GM12801 (cell line): Measurements from ENCODE around the gene SPATA2.

Experiments used
- TF ChIP-seq, protein P1 (sequence below): IDR thresholded peaks from one replicate; pipeline ENCODE4 v1.5.1; 2011; ENCODE audit warnings: control low read depth; ENCODE audit not compliant: insufficient read length; ENCODE audit errors: extremely low read depth

The SPATA2 gene, protein sequence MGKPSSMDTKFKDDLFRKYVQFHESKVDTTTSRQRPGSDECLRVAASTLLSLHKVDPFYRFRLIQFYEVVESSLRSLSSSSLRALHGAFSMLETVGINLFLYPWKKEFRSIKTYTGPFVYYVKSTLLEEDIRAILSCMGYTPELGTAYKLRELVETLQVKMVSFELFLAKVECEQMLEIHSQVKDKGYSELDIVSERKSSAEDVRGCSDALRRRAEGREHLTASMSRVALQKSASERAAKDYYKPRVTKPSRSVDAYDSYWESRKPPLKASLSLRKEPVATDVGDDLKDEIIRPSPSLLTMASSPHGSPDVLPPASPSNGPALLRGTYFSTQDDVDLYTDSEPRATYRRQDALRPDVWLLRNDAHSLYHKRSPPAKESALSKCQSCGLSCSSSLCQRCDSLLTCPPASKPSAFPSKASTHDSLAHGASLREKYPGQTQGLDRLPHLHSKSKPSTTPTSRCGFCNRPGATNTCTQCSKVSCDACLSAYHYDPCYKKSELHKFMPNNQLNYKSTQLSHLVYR

DNA sequence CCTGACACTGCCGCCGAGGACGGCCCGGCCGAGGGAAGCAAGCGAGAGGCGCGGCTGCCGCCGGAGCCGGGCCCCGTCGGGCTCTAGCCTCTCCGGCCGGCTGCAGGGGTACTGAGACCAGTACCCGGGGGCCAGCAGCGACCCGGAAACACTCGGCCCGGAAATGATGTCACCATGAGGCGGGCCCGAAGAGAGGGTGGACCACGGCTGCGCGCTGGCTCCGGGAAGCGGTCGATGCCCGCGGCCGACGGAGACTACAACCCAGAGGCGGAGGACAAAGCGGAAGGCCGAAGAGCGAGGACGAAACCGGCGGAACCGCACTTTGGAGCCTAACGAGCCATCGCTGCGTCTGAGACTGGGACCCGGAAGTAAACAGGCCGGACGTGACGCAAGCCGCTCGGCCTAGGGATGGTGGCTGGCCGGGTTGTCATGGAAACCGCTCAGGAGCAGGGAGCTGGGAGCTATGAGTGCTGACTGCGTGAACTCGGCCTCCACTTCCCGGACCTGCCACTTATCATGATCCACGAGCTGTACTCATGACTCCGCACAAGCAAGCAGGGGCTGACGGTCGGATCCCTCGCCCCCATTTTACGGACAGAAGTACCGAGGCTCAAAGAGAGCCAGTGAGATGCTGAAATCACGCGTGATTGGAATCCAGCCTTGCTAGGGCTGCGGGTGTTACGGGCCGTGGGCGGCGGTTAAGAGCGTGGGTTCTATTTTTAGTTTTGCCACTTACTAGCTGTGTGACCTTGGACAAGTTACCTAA, at the start of gene SPATA2:
Gene SPATA2, minus strand, starts transcription at position 150 of the 766 bp plus-strand sequence. CDS start 7,039 bp downstream, outside the sequence.
- TF ChIP-seq, protein P1, sequence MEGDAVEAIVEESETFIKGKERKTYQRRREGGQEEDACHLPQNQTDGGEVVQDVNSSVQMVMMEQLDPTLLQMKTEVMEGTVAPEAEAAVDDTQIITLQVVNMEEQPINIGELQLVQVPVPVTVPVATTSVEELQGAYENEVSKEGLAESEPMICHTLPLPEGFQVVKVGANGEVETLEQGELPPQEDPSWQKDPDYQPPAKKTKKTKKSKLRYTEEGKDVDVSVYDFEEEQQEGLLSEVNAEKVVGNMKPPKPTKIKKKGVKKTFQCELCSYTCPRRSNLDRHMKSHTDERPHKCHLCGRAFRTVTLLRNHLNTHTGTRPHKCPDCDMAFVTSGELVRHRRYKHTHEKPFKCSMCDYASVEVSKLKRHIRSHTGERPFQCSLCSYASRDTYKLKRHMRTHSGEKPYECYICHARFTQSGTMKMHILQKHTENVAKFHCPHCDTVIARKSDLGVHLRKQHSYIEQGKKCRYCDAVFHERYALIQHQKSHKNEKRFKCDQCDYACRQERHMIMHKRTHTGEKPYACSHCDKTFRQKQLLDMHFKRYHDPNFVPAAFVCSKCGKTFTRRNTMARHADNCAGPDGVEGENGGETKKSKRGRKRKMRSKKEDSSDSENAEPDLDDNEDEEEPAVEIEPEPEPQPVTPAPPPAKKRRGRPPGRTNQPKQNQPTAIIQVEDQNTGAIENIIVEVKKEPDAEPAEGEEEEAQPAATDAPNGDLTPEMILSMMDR = no peak

DNA sequence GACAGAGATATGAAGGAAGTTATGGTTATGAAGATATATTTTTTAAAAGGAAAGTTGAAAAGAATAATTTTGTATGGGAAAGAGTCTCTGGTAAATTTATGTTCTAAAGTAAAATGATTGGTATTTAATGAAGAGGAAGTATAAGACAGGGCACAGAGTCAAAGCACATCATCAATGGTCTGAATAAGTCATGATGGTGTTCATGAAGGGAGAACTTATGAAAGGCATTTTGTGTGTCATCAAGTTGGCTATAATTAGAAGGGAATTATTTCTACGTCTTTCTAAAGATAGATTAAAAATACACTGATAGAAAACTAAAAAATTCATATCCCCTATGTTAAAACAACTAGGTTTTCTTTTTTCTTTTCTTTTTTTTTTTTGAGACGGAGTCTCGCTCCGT, 46.1 kb upstream of the SPATA2 start:
- TF ChIP-seq, protein P1 = no peak

DNA sequence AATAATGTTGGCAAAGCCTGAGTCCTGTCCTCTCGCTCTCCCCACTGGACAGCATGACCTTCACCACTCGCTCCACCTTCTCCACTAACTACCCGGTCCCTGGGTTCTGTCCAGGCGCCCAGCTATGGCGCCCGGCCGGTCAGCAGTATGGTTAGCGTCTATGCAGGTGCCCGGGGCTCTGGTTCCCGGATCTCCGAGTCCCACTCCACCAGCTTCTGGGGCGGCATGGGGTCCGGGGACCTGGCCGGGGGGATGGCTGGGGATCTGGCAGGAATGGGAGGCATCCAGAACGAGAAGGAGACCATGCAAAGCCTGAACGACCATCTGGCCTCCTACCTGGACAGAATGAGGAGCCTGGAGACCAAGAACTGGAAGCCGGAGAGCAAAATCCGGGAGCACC, 41.4 kb upstream of the SPATA2 start:
- TF ChIP-seq, protein P1 = no peak

DNA sequence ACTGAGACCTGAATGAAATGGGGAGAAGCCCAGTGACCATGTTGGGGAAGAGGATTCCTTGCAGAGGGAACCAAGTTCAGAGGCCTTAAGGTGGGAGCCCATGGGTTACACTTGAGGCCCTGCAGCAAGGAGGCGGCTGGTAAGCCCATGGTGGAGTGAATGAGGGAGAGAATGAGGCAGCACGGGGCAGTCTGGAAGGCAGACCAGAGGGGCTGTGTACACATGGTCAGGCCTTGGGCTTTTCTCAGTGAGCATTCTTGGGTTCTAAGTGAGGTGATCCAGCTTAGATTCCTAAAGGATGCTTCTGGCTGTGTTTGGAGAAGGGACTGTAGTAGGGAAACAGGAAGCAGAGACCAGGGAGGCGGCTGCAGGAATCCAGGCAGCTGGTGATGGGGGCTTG, 39.8 kb upstream of the SPATA2 start:
- TF ChIP-seq, protein P1 = no peak

DNA sequence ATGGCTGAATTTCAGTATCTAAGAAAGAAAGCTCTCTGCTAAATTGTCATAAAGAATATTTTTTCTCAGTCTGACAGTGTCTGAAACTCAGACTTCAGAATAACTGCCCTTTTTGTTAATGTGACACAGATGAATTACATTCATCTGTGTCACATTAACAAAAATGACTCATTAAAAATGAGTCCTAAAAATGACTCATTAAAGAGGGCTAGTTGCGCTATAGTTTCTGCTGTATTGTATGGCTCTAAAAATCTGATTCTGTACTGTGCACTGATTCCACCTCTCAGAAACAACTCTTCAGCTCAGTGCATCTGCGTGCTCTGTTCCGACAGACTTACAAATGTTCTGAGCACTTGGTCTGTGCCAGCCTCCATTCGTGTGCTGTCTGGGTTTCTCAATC, 35.8 kb upstream of the SPATA2 start:
- TF ChIP-seq, protein P1 = no peak

DNA sequence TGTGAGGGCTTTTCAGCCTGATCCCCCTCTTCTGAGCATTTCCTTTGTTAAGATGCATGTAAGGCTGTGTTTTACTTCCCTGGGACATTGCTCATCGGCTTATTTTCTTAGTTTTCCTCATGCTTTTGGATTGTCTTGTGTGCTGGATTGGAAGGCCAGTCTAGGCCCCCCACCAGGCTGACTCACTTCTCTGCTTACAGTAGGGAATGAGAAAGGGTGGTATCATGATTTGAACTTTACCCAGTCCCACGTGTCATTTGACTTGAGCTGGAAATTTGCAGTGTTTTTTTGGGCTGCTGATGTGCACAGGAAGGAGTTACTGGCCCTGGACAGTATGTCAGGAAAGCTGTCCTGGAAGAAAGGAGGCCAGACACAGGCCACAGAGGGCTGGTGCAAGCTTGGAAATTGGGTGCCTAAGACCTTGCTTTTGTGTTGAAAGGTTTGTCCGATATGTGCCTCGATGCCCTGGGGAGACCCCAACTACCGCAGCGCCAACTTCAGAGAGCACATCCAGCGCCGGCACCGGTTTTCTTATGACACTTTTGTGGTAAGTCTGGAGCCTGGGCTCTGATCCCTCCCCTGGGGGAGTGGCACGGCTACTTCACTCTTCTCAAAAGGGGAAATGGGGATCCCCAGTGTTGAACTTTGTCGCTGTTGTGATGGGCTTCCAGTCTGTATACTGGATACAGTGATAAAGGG, 33.6 kb upstream of the SPATA2 start:
- TF ChIP-seq, protein P1 = no peak

DNA sequence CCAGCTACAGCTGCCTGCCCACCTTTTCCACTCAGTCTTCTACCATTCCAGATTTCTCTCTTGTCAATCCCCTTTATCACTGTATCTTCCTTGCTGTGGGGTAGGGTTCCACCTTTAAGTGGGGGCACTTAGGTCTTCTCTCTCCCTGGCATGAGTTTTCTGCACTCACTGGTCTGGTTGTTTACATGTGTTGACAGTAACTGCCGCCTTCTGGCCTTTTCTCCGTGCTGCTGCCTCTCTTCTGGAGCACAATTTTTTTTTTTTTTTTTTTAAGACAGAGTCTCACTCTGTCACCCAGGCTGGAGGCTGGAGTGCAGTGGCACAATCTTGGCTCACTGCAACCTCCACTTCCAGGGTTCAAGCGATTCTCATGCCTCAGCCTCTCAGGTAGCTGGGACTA, 32.8 kb upstream of the SPATA2 start:
- TF ChIP-seq, protein P1 = no peak
